Mesodermal cell (in vitro differentiated cells): ENCODE measurements around the gene TLN1. TPM values are rescaled to one million over a fixed set of nuclear protein-coding genes. Genes with fewer than 3 reads are reported as not detected.
A peak's percentile ranks its signal among the peaks of the same experiment; 100 is the strongest.

Source experiments
- H3K27ac ChIP-seq: 2 replicates; pipeline ENCODE4 v1.7.0; 2013; ENCODE audit warnings: mild to moderate bottlenecking, low read depth, low read length, moderate library complexity; ENCODE audit not compliant: severe bottlenecking
- H3K36me3 ChIP-seq: 2 replicates; pipeline ENCODE4 v1.7.1; 2013; ENCODE audit warnings: mild to moderate bottlenecking, low read length, moderate library complexity; ENCODE audit not compliant: control insufficient read depth, insufficient read depth
- H3K4me1 ChIP-seq: one replicate; pipeline ENCODE4 v1.7.1; 2013; ENCODE audit warnings: mild to moderate bottlenecking, low read length; ENCODE audit not compliant: insufficient read depth, control insufficient read depth, poor library complexity, severe bottlenecking
- H3K4me3 ChIP-seq: 2 replicates; pipeline ENCODE4 v1.7.0; 2013; ENCODE audit warnings: low read length, control low read depth, mild to moderate bottlenecking; ENCODE audit not compliant: insufficient read depth, poor library complexity, severe bottlenecking; ENCODE audit errors: extremely low read depth
- H3K9me3 ChIP-seq: 2 replicates; pipeline ENCODE4 v1.7.1; 2013; ENCODE audit warnings: mild to moderate bottlenecking, low read length, moderate library complexity; ENCODE audit not compliant: control insufficient read depth
- WGBS, 2 experiments: methylation state at CpG; one replicate each; pipeline ENCODE4 v1.1.5; 2013; ENCODE audit warnings: missing lambda C conversion rate in 2 of 2; ENCODE audit not compliant: insufficient coverage in 2 of 2; 5-methylcytosine and 5-hydroxymethylcytosine counted together
- polyA plus RNA-seq, 2 experiments: library from polyadenylated mRNA; stranded (reverse); fragments of 50-300 nt; gene quantifications; one replicate each; pipeline ENCODE4 v1.2.3, GENCODE V29; 2013

TLN1 gene
- polyA plus RNA-seq (2013, experiment 1 of 2): 146 TPM
- 113 TPM for polyA plus RNA-seq (2013, experiment 2 of 2)

GRCh38 chr9:35732185-35732799, at the start of gene TLN1, which contains the start of gene CREB3:
Gene TLN1, minus strand, starts transcription at chr9:35732195. Its CDS starts 6,501 bp downstream, at chr9:35725694.
Gene CREB3, plus strand, starts transcription at chr9:35732666. Its CDS starts 107 bp downstream, at chr9:35732773.
- peak within 1 kb of the TSS; percentile 94 for H3K4me3 ChIP-seq
- peak within 1 kb of the TSS; percentile 91 for H3K27ac ChIP-seq
- peaks cover 31% of the 10 kb centered on the region for H3K36me3 ChIP-seq
- WGBS, 2 experiments: 0% methylated on average over 45 to 48 of the region's 49 CpGs
- H3K9me3 ChIP-seq: no peaks in the 10 kb centered on the region
- peaks cover 49% of the 10 kb centered on the region for H3K4me1 ChIP-seq

GRCh38 chr9:35781066-35781465, 49.1 kb upstream of the TLN1 start:
- no CpG with 5 or more reads among the region's 2 CpGs for WGBS, 2 experiments

GRCh38 chr9:35778496-35778895, 46.5 kb upstream of the TLN1 start:
- Histone ChIP-seq H3K27ac (no peak overlapping the region), H3K36me3 (no peaks in the 10 kb centered on the region), H3K4me3 (no peak overlapping the region), H3K9me3 (no peaks in the 10 kb centered on the region), H3K4me1 (no peaks in the 10 kb centered on the region)
- 80 to 100% methylated on average over 1 to 2 of the region's 3 CpGs for WGBS, 2 experiments

More at GRCh38 chr9:35781066-35781465, 49.1 kb upstream of the TLN1 start:
- H3K36me3 ChIP-seq: no peaks in the 10 kb centered on the region
- H3K4me3 ChIP-seq: no peak overlapping the region
- H3K9me3 ChIP-seq: no peaks in the 10 kb centered on the region
- no peak overlapping the region for H3K27ac ChIP-seq
- no peaks in the 10 kb centered on the region for H3K4me1 ChIP-seq

- Histone ChIP-seq H3K27ac (no peak overlapping the region), H3K4me1 (no peaks in the 10 kb centered on the region)
- WGBS, 2 experiments: 84 to 100% methylated on average over 2 to 4 of the region's 4 CpGs
Observed at GRCh38 chr9:35776018-35776417, 44.0 kb upstream of the TLN1 start.

GRCh38 chr9:35774907-35775635, 43.1 kb upstream of the TLN1 start:
- Histone ChIP-seq H3K36me3 (no peaks in the 10 kb centered on the region), H3K4me1 (no peaks in the 10 kb centered on the region), H3K4me3 (no peak overlapping the region), H3K27ac (peak overlapping the region; percentile 2), H3K9me3 (no peaks in the 10 kb centered on the region)
- 33 to 83% methylated on average over 1 to 2 of the region's 7 CpGs for WGBS, 2 experiments

More at GRCh38 chr9:35776018-35776417, 44.0 kb upstream of the TLN1 start:
- H3K9me3 ChIP-seq: no peaks in the 10 kb centered on the region
- H3K36me3 ChIP-seq: no peaks in the 10 kb centered on the region
- no peak overlapping the region for H3K4me3 ChIP-seq

GRCh38 chr9:35771943-35772342, 39.9 kb upstream of the TLN1 start:
- H3K9me3 ChIP-seq: no peaks in the 10 kb centered on the region
- H3K27ac ChIP-seq: no peak overlapping the region
- no peaks in the 10 kb centered on the region for H3K36me3 ChIP-seq
- no peaks in the 10 kb centered on the region for H3K4me1 ChIP-seq
- no peak overlapping the region for H3K4me3 ChIP-seq
- 91 to 100% methylated on average over 2 to 3 of the region's 3 CpGs for WGBS, 2 experiments

GRCh38 chr9:35771534-35771933, 39.5 kb upstream of the TLN1 start:
- Histone ChIP-seq H3K4me1 (no peaks in the 10 kb centered on the region), H3K4me3 (no peak overlapping the region), H3K9me3 (no peaks in the 10 kb centered on the region), H3K27ac (no peak overlapping the region), H3K36me3 (no peaks in the 10 kb centered on the region)
- WGBS, 2 experiments: no CpG with 5 or more reads among the region's 1 CpG

- Histone ChIP-seq H3K4me1 (no peaks in the 10 kb centered on the region), H3K4me3 (no peak overlapping the region), H3K36me3 (no peaks in the 10 kb centered on the region), H3K27ac (no peak overlapping the region), H3K9me3 (no peaks in the 10 kb centered on the region)
- WGBS, 2 experiments: 75% methylated on average over 1 of the region's 4 CpGs; no CpG with 5 or more reads in 1 of the 2 experiments
Observed at GRCh38 chr9:35771075-35771433, 39.1 kb upstream of the TLN1 start.

GRCh38 chr9:35769763-35770162, 37.8 kb upstream of the TLN1 start:
- H3K4me1 ChIP-seq: no peaks in the 10 kb centered on the region
- no peaks in the 10 kb centered on the region for H3K9me3 ChIP-seq
- H3K27ac ChIP-seq: no peak overlapping the region
- no peak overlapping the region for H3K4me3 ChIP-seq
- 89 to 100% methylated on average over 1 of the region's 1 CpG for WGBS, 2 experiments
- no peaks in the 10 kb centered on the region for H3K36me3 ChIP-seq

GRCh38 chr9:35767458-35767857, 35.5 kb upstream of the TLN1 start:
- Histone ChIP-seq H3K9me3 (no peaks in the 10 kb centered on the region), H3K4me3 (no peak overlapping the region), H3K27ac (no peak overlapping the region), H3K4me1 (no peaks in the 10 kb centered on the region), H3K36me3 (no peaks in the 10 kb centered on the region)
- no CpG with 5 or more reads among the region's 1 CpG for WGBS, 2 experiments

- H3K4me1 ChIP-seq: no peaks in the 10 kb centered on the region
- no peaks in the 10 kb centered on the region for H3K9me3 ChIP-seq
- no peaks in the 10 kb centered on the region for H3K36me3 ChIP-seq
- H3K4me3 ChIP-seq: no peak overlapping the region
- no peak overlapping the region for H3K27ac ChIP-seq
- WGBS, 2 experiments: 100% methylated on average over 1 of the region's 2 CpGs
Observed at GRCh38 chr9:35766997-35767396, 35.0 kb upstream of the TLN1 start.
